Natural killer cell (primary cell): ENCODE measurements around the gene RIMS3. TPM values are rescaled to one million over a fixed set of nuclear protein-coding genes. Genes with fewer than 3 reads are reported as not detected.

Experiments
- ATAC-seq, 3 donors: fragments of 150-1000 bp in 2 of 3; fragments of 200-7000 bp in 1 of 3; cut with Tn5 transposase; 1 replicate in 1 of 3; 2 replicates in 2 of 3; pipeline ENCODE4 v1.10.0; 2021; ENCODE audit warnings: mild to moderate bottlenecking in 2 of 3, moderate library complexity in 2 of 3
- DNase-seq, 2 donors: peaks; one replicate each; pipeline versions ENCODE4 v3.0.0 to v3.0.0-alpha.2; 2013 to 2021; ENCODE audit warnings: mixed read lengths in 1 of 2
- H3K27ac ChIP-seq: one replicate; pipeline ENCODE4 v1.5.1; 2013; ENCODE audit warnings: mild to moderate bottlenecking, low read length
- H3K27me3 ChIP-seq: one replicate; pipeline ENCODE4 v1.6.1; 2013; ENCODE audit warnings: low read length; ENCODE audit not compliant: control insufficient read depth, insufficient read depth
- H3K36me3 ChIP-seq: one replicate; pipeline ENCODE4 v1.6.1; 2013; ENCODE audit warnings: low read length; ENCODE audit not compliant: control insufficient read depth, insufficient read depth
- H3K4me1 ChIP-seq: one replicate; pipeline ENCODE4 v1.6.1; 2013; ENCODE audit warnings: low read length; ENCODE audit not compliant: control insufficient read depth, insufficient read depth
- H3K4me3 ChIP-seq: one replicate; pipeline ENCODE4 v1.5.1; 2013; ENCODE audit warnings: low read length
- H3K9me3 ChIP-seq: one replicate; pipeline ENCODE4 v1.6.1; 2013; ENCODE audit warnings: low read length; ENCODE audit not compliant: control insufficient read depth, insufficient read depth
- H3K27ac Mint-ChIP-seq, 2 donors: one replicate each; pipeline ENCODE4 v1.8.0; 2022; ENCODE audit warnings: mild to moderate bottlenecking in 2 of 2, mixed read lengths in 2 of 2, moderate library complexity in 1 of 2
- H3K27me3 Mint-ChIP-seq, 2 donors: one replicate each; pipeline ENCODE4 v1.8.0; 2022; ENCODE audit warnings: low read depth in 2 of 2, mixed read lengths in 2 of 2
- H3K36me3 Mint-ChIP-seq: one replicate; pipeline ENCODE4 v1.8.0; 2022; ENCODE audit warnings: mixed read lengths
- H3K4me1 Mint-ChIP-seq, 2 donors: one replicate each; pipeline ENCODE4 v1.8.0; 2022; ENCODE audit warnings: mixed read lengths in 2 of 2
- H3K4me3 Mint-ChIP-seq: one replicate; pipeline ENCODE4 v1.8.0; 2022; ENCODE audit warnings: mild to moderate bottlenecking, moderate library complexity, mixed read lengths
- H3K9me3 Mint-ChIP-seq, 2 donors: one replicate each; pipeline ENCODE4 v1.8.0; 2022; ENCODE audit warnings: mixed read lengths in 2 of 2
- WGBS: methylation state at CpG from one replicate; pipeline ENCODE4 v1.1.7; 2013; ENCODE audit warnings: missing lambda C conversion rate; ENCODE audit not compliant: insufficient coverage; 5-methylcytosine and 5-hydroxymethylcytosine counted together
- intact Hi-C: fragments of 100-400 bp; cut with micrococcal nuclease; formaldehyde crosslinking; loops from one replicate; pipeline ENCODE4 v1.14.2; 2022
- total RNA-seq, 4 donors: library from RNA; stranded (reverse); fragments of 120-200 nt in 1 of 4; gene quantifications; one replicate each; pipeline versions ENCODE4 v1.2.3 to v1.2.4, GENCODE V29; 2013 to 2022
- TF ChIP-seq, protein P1 (sequence below): fragments of 200-600 bp; IDR thresholded peaks from one replicate; pipeline ENCODE4 v1.8.0; 2022; ENCODE audit warnings: antibody characterized with exemption

The RIMS3 gene
- total RNA-seq, 3 donors from 2014 or later (not counting 1 experiment from before 2014, with no cell fraction given): 0.56 to 2.1 (median 1.1) TPM

- no peaks in the 10 kb centered on the region for H3K36me3 ChIP-seq
- H3K9me3 ChIP-seq: no peaks in the 10 kb centered on the region
- TF ChIP-seq, protein P1, sequence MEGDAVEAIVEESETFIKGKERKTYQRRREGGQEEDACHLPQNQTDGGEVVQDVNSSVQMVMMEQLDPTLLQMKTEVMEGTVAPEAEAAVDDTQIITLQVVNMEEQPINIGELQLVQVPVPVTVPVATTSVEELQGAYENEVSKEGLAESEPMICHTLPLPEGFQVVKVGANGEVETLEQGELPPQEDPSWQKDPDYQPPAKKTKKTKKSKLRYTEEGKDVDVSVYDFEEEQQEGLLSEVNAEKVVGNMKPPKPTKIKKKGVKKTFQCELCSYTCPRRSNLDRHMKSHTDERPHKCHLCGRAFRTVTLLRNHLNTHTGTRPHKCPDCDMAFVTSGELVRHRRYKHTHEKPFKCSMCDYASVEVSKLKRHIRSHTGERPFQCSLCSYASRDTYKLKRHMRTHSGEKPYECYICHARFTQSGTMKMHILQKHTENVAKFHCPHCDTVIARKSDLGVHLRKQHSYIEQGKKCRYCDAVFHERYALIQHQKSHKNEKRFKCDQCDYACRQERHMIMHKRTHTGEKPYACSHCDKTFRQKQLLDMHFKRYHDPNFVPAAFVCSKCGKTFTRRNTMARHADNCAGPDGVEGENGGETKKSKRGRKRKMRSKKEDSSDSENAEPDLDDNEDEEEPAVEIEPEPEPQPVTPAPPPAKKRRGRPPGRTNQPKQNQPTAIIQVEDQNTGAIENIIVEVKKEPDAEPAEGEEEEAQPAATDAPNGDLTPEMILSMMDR: no peak
- ATAC-seq (no peak), DNase-seq (no peak)
- H3K27me3 Mint-ChIP-seq: peaks cover 10 to 11% of the 10 kb centered on the region in 2 donors
- no peak overlapping the region for H3K27ac Mint-ChIP-seq
- no peaks in the 10 kb centered on the region for H3K36me3 Mint-ChIP-seq
- no peak overlapping the region for H3K4me3 Mint-ChIP-seq
- no peaks in the 10 kb centered on the region for H3K4me1 ChIP-seq
- no peak overlapping the region for H3K4me3 ChIP-seq
- no peaks in the 10 kb centered on the region for H3K27me3 ChIP-seq
- 91% methylated on average over 3 of the region's 3 CpGs for WGBS
- no peak overlapping the region for H3K27ac ChIP-seq
- intact Hi-C loops: no loop called here
- no peaks in the 10 kb centered on the region for H3K9me3 Mint-ChIP-seq
- no peaks in the 10 kb centered on the region for H3K4me1 Mint-ChIP-seq
Measured at GRCh38 chr1:40620586-40621210, 44.8 kb downstream of the RIMS3 start.

DNA sequence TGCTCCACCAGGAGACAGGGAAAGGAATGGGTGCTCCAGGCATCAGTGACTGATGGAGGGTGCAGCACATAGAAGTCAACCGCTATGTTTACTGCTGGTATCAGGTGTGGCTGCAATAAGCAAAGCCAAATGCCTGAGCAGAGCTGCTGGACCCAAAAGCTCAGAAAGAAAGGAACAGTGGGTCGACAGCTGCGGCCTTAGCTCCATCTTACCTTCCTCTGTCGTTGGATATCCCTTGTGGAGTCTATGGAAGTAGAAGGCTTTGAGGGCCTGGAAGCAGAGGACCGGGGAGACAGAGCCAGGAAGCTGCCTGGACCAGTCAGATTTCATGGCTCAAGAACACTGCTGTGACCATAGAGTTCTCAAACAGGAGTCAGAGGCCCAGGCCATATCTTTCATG, 45.3 kb downstream of the RIMS3 start:
- H3K27ac Mint-ChIP-seq: no peak overlapping the region
- H3K4me3 Mint-ChIP-seq: no peak overlapping the region
- TF ChIP-seq, protein P1: no peak
- intact Hi-C loops: no loop called here
- WGBS: 90% methylated on average over 5 of the region's 5 CpGs
- Histone ChIP-seq H3K27ac (no peak overlapping the region), H3K4me1 (no peaks in the 10 kb centered on the region), H3K36me3 (no peaks in the 10 kb centered on the region), H3K27me3 (no peaks in the 10 kb centered on the region), H3K9me3 (no peaks in the 10 kb centered on the region), H3K4me3 (no peak overlapping the region)
- no peaks in the 10 kb centered on the region for H3K36me3 Mint-ChIP-seq
- no peak for DNase-seq
- no peak for ATAC-seq
- peaks cover 10 to 11% of the 10 kb centered on the region in 2 donors for H3K27me3 Mint-ChIP-seq
- no peaks in the 10 kb centered on the region for H3K9me3 Mint-ChIP-seq
- H3K4me1 Mint-ChIP-seq: no peaks in the 10 kb centered on the region

- Histone ChIP-seq H3K27me3 (no peaks in the 10 kb centered on the region), H3K4me3 (no peak overlapping the region), H3K4me1 (no peaks in the 10 kb centered on the region), H3K9me3 (no peaks in the 10 kb centered on the region), H3K36me3 (no peaks in the 10 kb centered on the region), H3K27ac (no peak overlapping the region)
- no peak for DNase-seq
- TF ChIP-seq, protein P1: no peak
- no peaks in the 10 kb centered on the region for H3K36me3 Mint-ChIP-seq
- H3K4me3 Mint-ChIP-seq: no peak overlapping the region
- H3K9me3 Mint-ChIP-seq: no peaks in the 10 kb centered on the region
- H3K27me3 Mint-ChIP-seq: peaks cover 10 to 11% of the 10 kb centered on the region in 2 donors
- intact Hi-C loops: no loop called here
- no peak overlapping the region for H3K27ac Mint-ChIP-seq
- no peaks in the 10 kb centered on the region for H3K4me1 Mint-ChIP-seq
- no peak for ATAC-seq
- WGBS: 100% methylated on average over 1 of the region's 1 CpG
Measured at GRCh38 chr1:40618108-40618507, 47.4 kb downstream of the RIMS3 start.

GRCh38 chr1:40612345-40612831, 53.1 kb downstream of the RIMS3 start:
- H3K4me1 Mint-ChIP-seq: no peaks in the 10 kb centered on the region
- H3K9me3 Mint-ChIP-seq: no peaks in the 10 kb centered on the region
- Histone ChIP-seq H3K9me3 (no peaks in the 10 kb centered on the region), H3K27ac (no peak overlapping the region), H3K27me3 (no peaks in the 10 kb centered on the region), H3K4me3 (no peak overlapping the region), H3K36me3 (no peaks in the 10 kb centered on the region), H3K4me1 (no peaks in the 10 kb centered on the region)
- peak; percentile 38 to 85 for DNase-seq
- H3K36me3 Mint-ChIP-seq: no peaks in the 10 kb centered on the region
- TF ChIP-seq, protein P1: peak; percentile 82
- ATAC-seq: peak; percentile 81 to 97 (median 86)
- no peak overlapping the region for H3K4me3 Mint-ChIP-seq
- H3K27ac Mint-ChIP-seq: no peak overlapping the region
- peaks cover under 1 to 5% of the 10 kb centered on the region in 2 donors for H3K27me3 Mint-ChIP-seq
- 54% methylated on average over 11 of the region's 11 CpGs for WGBS
- intact Hi-C loops: loop anchor here (1.0 to 2.0 kb wide), 3 partner anchors 57 to 340 kb away; no protein-coding TSS in a partner anchor
